GM18526 (cell line): Measurements from ENCODE around the gene IRAK1BP1.

Experiments
- POLR2A ChIP-seq: IDR thresholded peaks from 3 replicates; pipeline ENCODE4 v1.6.1; 2011; ENCODE audit not compliant: insufficient read length; ENCODE audit errors: extremely low read depth

IRAK1BP1 gene

DNA sequence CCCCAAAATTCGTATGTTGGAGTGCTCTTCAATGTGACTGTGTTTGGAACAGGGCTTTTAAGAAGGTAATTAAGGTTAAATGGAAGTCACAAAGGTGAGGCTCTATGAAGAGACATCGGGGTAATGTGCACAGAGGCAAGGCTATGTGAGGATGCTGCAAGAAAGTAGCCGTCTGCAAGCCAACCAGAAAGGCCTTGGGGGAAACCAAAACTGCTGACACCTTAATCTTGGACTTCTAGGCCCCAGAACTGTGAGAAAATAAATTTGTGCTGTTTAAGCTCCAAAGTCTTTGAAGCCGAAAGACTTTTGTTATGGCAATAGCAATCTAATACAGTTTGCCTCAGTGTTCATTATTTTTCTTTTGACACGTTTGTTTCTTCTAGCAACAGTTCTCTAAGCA is 2.4 kb upstream of the IRAK1BP1 start:
- no peak for TF ChIP-seq POLR2A

GRCh38 chr6:78867020-78867369 is 356 bp upstream of the IRAK1BP1 start:
- no peak for TF ChIP-seq POLR2A

DNA sequence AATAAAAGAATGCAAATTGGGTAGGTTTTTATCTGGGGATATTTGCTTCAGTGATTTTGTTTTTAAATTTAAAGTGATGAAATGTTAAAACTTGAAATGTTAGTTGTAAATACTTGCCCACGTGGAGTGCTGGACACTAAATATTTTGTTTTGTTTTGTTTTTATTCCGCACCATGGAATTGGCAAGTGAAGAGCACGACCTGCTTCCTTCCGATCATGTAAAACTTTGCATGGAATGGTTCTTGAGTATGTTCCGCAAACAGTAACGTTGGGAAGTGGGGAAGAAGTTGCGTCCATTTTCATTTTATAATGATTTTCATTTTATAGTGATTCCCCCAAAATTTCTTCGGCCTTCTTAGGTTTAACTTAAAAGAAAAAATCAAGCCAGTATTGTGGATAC is 765 bp downstream of the IRAK1BP1 start:
- no peak for TF ChIP-seq POLR2A

DNA sequence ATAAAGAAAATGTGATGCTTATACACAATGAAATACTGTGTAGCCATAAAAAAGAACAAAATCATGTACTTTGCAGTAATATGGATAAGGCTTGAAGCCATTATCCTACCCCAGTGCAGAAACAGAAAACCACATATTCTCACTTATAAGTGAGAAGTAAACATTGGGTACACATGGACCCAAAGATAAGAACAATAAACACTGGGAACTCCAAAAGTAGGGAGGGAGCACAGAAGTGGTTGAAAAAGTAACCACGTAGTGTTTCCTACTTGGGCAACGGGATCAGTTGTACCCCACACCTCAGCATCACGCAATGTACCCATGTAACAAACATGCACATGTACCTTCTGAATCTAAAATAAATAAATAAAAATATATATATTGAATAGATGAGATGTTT is 8.2 kb downstream of the IRAK1BP1 start:
- TF ChIP-seq POLR2A: no peak

DNA sequence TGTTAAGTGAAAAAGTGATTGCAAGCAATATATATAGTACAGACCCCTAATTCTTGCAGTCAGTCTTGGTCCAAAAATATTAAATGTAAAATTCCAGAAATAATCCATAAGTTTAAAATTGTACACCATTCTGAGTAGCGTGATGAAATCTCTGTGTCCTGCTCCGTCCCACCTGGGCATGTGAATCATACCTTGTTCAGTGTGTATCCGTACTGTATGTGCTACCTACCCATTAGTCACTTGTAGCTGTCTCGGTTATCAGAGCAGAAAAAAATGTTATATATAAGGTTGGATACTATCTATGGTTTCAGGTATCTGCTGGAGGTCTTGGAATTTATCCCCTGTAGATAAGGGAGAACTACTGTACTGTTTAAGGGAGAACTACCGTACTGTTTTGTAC is 16.3 kb downstream of the IRAK1BP1 start:
- no peak for TF ChIP-seq POLR2A

DNA sequence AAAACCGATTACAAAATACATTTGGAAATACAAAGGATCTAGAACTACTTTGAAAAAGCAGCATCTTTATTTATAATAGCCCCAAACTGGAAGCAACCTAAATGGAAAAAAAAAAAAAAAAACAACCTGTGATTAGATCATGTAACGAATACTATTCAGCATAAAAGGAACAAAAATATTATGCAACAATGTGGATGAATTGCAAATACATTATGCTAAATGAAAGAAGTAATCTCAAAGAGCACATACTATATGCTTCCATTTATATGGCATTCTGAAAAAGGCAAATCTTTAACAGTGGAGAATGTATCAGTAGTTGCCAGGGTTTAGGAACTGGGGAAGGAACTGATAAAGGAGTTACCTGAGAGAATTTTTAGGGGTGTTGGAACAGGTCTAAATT is 28.9 kb downstream of the IRAK1BP1 start:
- no peak for TF ChIP-seq POLR2A

- no peak for TF ChIP-seq POLR2A
Measured at GRCh38 chr6:78908621-78909020, 41.3 kb downstream of the IRAK1BP1 start.

- TF ChIP-seq POLR2A: no peak
Measured at GRCh38 chr6:78909391-78909790, 42.0 kb downstream of the IRAK1BP1 start.

- TF ChIP-seq POLR2A: no peak
Measured at GRCh38 chr6:78910010-78910409, 42.7 kb downstream of the IRAK1BP1 start.

DNA sequence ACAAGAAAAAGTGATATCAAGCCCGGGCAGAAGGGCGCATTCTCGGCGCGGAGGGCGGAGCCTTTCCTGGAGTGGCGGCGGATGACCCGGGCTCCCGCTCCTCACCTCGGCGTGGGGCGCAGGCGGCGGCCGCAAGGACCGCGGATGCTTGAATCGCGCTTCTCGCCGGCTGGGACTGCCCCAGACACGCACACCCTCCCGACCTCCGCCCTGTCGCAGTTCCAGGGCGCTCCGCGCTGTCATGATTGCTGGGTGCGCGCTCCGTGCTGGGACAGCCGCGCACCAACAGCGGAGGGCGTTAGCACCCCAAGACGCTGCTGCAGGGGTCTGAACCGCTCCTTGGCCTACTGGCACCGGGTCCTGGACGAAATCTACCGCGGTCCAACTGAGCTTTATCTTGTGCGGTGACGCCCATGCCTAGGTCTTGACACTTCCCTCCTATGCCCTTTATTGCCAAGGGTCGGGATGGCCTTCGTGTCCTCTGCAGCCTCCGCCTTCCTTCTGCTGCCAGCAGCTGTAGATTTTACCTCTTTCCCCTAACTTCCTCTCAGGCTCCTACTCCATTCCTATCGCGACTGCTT is 43.3 kb downstream of the IRAK1BP1 start:
- TF ChIP-seq POLR2A: no peak

DNA sequence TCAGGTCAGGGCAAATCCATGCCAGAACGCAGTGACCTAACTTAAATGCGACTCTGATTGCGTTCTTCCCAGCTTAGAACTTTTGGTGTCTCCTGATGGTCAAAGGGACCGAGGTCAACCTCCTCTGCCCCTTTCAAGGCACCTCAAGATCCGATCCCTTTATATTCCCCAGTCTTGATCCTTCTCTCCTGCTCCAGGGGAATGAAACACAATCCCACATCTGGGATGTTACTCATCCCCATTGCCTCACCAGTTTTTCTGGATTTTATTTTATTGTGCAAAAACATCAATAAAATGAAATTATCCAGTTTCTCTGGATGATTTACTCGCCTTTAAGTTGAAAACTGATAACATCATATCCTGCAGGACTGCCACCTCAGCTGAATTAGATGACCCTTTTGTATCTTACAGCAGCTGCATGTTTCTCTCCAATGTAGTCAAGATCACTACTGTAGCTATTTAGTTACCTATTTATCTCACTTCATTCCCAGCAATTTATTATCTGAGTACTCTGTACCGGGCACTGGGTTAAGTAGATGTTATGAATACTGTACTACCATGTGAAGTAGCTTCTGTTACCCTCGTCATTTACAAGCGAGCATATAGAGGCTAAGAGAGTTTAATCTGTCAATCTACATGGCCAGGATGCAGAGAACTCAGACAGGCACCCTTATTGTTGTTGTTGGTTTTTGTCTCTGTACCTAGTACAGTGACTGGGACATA is 44.0 kb downstream of the IRAK1BP1 start:
- no peak for TF ChIP-seq POLR2A

GRCh38 chr6:78916411-78916810 is 49.1 kb downstream of the IRAK1BP1 start:
- TF ChIP-seq POLR2A: no peak

DNA sequence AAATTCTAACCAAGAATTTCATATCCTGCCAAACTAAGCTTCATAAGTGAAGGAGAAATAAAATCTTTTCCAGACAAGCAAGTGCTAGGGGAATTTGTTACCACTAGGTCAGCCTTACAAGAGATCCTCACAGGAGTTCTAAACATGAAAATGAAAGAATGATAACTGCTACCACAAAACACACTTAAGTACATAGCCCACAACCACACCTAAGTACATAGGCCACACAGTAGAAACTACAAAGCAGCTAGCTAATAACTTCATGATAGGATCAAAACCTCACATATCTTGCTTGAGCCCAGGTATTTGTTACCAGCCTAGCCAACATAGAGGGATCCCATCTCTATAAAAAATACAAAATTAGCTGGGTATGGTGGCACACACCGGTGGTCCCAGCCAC is 50.4 kb downstream of the IRAK1BP1 start:
- TF ChIP-seq POLR2A: no peak

GRCh38 chr6:78925317-78925716 is 58.0 kb downstream of the IRAK1BP1 start:
- TF ChIP-seq POLR2A: no peak

DNA sequence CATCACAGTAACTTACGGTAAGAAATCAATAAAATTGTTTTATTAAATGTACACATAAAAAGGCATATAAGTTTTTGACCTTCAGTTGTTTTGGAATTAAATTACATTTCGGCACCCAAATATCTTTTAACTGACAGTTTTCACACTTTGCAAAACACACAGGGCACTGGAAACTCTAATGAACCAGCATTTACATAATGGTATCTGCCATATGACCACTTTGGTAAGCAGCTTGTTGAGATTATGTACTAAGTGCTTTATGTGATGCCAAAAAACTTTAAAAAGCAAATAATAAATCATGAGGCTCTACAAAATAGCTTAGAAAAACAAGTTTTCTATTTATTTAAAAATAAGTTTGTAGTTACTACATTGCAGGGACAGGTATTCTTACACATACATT is 68.2 kb downstream of the IRAK1BP1 start:
- no peak for TF ChIP-seq POLR2A

DNA sequence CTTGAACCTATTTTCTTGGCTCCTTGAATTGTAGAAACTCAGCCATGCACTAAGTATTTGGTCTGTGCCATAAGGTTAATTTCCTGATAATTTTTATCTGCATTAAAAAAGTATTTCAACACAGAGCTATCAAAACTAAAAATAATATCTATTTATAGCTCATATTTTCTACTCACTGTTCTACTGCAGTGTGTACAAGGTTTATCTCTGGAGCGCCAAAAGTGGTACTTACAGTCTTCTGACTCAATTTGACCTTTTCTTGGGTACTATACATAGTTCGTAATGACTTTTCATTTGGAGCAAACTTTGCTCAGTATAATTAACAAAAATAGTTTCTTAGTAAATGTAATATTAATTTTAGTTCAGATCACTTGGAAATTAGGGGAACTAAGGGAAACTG is 69.2 kb downstream of the IRAK1BP1 start:
- TF ChIP-seq POLR2A: no peak

DNA sequence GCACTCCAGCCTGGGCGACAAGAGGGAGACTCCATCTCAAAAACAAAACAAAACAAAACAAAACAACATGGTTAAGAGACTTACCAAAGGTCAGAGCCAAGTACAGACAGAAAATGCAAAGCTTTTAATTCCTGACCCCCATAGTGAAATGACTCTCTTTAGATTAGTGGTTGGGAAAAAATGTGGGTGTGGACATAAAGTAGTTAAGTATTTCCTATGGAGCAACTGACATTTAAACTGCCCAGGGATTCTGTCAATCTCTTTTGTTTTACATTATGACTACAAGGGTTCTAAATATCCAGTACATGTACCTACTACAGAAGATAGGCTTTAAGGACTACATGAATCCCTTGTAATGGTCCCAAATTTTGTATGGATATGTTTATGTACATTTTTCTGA is 75.1 kb downstream of the IRAK1BP1 start:
- TF ChIP-seq POLR2A: no peak

GRCh38 chr6:78947529-78947928 is 80.2 kb downstream of the IRAK1BP1 start:
- TF ChIP-seq POLR2A: no peak

GRCh38 chr6:78947962-78948361 is 80.6 kb downstream of the IRAK1BP1 start:
- no peak for TF ChIP-seq POLR2A
